G401.6 (cell line): ENCODE measurements around the gene USP35.

ENCODE experiments used
- FAIRE-seq: peaks from 2 replicates; lab custom pipeline; 2012; peaks lifted over from hg19 to GRCh38; lab: Jason Lieb, UNC

Gene USP35, protein sequence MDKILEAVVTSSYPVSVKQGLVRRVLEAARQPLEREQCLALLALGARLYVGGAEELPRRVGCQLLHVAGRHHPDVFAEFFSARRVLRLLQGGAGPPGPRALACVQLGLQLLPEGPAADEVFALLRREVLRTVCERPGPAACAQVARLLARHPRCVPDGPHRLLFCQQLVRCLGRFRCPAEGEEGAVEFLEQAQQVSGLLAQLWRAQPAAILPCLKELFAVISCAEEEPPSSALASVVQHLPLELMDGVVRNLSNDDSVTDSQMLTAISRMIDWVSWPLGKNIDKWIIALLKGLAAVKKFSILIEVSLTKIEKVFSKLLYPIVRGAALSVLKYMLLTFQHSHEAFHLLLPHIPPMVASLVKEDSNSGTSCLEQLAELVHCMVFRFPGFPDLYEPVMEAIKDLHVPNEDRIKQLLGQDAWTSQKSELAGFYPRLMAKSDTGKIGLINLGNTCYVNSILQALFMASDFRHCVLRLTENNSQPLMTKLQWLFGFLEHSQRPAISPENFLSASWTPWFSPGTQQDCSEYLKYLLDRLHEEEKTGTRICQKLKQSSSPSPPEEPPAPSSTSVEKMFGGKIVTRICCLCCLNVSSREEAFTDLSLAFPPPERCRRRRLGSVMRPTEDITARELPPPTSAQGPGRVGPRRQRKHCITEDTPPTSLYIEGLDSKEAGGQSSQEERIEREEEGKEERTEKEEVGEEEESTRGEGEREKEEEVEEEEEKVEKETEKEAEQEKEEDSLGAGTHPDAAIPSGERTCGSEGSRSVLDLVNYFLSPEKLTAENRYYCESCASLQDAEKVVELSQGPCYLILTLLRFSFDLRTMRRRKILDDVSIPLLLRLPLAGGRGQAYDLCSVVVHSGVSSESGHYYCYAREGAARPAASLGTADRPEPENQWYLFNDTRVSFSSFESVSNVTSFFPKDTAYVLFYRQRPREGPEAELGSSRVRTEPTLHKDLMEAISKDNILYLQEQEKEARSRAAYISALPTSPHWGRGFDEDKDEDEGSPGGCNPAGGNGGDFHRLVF

DNA sequence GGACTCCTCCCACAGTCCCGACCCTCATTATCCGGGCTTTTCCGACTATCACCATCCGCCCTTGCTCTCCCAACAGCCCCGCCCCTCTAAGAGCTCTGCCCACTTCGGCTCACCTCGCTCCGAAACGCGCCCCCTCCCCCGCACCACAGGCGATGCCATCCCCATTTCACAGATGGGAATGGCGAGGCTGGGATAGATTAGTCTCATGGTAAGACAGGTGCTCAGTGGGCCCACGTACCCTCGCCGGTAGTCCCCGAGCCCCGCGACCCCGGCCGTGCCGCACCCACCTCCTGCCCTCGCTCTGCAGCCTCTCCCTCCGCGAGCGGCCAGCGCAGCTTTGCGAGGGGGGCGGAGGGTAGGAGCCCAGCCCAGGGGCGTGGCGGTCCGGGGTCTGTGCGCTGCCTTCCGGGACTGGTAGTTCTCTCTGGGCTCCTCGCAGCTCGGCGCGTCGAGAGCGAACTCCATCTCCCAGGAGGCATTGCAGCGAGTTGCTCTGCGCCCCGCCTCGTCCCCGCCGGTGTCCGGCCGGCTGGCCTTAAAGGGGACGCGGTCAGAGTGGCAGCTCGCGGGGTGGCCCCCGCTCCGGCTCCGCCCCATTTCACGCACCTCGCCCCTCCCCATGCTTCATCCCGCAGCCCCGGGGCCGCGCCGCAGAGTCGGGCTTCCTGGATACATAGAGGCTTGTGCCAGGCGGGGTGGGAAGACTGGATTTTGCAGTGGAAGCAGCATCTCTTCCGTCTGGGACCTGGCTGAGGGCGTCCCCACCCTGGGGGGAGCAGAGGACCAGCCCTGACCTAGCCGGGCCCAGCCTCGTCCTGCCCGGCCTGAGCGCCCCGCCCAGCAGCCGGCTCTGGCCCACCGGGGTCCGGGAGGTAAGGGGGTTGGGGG is at the start of gene USP35, which contains the start of gene KCTD21:
Gene USP35, plus strand, starts transcription at position 634 of the 888 bp plus-strand sequence. CDS start 7,327 bp downstream, outside the sequence.
Gene KCTD21, minus strand, starts transcription at position 341 of the 888 bp plus-strand sequence. CDS start 14,072 bp downstream, outside the sequence.
- FAIRE-seq: peak; percentile 90

DNA sequence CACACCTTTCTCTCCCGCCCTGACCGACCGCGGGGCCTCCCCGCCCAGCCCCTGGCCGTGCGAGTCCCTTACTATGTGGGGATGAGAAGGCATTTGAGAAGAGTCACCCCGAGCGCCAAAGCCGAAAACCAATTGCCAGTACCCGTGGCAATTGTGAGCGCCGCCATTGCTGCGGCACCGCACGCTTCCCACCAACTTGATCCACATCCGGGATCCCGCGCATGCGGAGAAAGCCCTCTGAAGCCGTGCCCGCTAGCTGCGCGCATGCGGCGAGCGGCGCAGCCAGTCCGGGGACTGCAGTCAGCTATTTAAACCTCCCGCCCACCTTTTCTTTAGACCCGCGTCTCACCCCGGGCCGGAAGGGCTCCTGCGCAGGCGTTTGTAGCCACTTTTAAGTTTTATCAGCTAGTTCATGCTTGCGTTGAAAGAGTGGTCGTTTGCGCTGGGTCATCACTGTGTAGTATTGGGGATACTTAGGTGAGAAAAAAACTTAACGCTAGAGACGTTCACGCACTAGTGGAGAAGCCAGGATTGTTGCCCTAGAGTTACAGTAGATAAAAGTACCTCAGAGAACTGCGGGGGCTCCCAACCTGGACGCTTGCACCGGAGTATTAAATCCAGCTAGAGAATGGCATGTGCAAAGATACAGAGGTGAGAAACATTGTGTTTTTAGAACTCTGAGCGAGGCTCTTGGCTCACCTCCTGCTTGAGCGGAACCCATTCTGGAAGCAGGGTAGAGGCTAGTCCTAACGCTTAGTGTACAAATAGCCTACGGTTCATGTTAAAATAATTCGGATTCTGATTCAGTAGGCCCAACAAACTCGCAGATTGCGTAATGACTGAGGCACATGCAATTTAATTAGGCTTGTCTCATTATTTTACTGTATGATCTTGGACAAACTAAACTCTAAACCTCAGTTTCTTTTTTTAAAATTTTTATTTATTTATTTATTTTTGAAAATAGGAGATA is 49.0 kb upstream of the USP35 start, which contains the start of gene ALG8:
Gene ALG8, minus strand, starts transcription at position 205 of the 970 bp plus-strand sequence. Its CDS starts 38 bp downstream, at position 167.
- FAIRE-seq: peak; percentile 94

DNA sequence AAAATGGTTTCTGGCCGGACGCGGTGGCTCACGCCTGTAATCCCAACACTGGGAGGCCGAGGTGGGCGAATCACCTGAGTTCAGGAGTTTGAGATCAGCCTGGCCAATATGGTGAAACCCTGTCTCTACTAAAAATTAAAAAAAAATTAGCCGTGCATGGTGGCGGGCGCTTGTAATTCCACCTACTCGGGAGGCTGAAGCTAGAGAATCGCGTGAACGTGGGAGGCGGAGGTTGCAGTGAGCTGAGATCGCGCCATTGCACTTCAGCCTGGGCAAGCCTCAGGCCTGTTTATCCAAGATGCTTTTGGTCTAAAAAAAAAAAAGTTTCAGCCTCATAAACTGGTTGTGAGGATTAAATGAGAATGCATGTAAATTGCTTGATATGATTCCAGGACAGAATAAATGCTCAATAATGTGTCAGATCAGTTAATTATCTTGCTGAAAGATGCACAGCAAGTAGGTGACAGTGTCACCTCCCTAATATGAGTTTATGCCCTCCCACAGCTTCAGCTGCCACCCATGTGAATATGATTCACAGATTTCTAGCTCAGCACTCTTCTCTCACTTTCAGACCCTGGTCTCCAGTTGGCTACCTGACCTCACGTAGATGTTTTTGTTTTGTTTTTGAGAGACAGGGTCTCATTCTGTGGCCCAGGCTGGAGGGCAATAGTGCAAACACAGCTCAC is 48.2 kb upstream of the USP35 start:
- FAIRE-seq: no peak

DNA sequence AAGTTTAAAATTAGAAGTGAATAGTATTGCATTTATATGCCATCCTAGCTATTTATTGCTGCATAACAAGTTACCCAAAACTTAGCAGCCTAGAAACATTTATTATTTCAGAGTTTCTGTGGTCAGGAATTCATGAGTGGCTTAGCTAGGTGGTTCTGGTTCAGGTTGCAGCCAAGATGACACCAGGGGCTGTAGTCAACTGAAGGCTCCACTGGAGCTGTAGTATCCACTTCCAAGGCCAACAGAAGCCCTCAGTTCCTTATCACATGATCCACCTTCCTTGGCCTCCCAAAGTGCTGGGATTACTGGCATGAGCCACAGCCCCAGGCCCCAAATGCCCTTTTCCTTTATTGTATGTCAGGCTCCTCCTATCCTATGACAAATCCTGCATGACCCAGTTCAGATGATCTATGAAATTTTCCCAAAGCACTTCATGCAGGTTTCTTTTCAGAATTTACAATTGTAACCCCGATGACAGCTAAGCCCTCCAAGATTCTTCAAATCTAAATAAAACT is 43.2 kb upstream of the USP35 start:
- no peak for FAIRE-seq

DNA sequence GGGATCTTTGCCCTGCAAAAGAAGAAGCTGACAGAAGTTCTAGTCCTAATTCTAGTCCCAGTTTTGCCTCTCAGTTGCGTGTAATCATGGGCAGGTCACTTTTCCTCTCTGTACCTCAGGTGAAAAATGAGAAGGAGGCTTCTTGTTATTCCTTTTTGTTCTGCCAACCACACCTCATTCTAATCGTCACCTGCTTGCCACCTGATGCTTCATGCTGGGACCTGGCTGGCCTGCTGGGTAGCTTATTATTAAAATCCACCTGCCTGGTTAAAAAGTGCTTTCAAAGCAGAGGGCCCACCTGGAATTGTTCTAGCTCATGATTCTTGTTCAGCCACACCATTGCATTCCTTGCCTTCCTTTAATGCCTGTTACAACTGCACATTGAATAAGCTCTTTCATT is 40.9 kb upstream of the USP35 start:
- FAIRE-seq: no peak

DNA sequence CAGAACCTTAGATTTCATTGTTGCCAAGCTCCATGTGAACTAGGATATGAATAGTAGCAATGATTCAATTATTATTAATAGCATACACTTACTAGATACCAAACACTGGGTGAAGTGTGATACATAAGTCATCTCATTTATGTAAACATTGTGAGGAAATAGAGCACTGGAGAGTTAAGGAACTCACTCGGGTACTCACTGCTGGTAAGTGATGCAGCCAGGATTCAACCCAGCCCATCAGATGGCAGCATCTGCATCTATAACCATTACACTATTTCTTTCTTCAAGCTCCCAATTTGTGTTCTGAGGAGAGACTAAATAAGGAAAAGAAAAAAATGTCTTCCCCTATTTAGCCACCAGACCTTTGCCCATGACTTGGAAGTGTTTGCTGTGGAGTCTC is 39.1 kb upstream of the USP35 start:
- no peak for FAIRE-seq

DNA sequence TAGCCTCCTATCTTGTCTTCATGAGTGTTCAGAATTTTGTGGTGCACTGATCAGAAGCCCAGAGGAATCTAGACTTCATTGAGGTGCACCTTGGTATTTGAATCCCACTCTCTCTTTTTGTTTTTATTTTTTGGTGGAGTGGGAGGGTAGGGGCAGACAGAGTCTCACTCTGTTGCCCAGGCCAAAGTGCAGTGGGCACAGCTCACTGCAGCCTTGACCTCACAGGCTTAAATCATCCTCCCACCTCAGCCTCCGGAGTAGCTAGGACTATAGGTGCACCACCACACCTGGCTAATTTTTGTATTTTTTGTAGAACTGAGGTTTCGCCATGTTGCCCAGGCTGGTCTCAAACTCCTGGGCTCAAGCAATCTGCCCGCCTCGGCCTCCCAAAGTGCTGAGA is 38.4 kb upstream of the USP35 start:
- no peak for FAIRE-seq

DNA sequence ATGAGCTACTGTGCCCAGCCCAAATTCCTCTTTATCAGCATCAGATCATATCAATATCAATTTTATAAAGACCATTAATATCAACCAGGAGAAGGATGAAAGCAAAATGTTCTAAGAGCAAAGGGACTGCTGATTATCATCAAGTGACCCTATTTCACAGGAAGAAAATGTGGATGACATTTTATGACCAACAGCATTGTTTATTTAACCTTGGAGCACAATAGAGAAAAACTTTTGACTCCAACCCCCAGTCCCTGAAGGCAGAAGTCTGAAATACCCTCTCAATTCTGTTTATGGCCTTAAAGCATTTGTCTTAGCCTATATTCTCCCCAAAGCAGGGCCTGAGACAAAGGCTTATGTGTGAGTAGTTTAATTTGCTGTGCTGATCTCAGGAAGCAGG is 38.0 kb upstream of the USP35 start:
- no peak for FAIRE-seq

DNA sequence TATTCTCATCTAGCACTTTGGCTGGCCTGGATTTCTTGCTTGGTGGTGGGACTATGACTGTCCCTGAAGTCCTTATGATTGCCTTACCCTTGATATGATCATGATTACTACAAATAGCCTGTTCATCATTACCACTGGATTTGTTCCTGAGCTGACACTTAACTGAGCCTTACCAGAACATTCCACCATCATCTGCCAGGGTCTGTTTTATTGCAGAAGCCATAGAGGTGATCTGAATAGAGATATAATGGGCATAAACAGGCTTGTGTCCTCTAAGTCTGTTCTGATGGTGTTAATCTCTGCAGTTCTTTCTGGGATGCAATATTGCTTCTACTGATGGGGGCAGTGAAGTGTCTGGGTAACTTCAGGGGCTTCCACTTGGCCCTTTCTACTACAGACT is 36.9 kb upstream of the USP35 start:
- FAIRE-seq: no peak

DNA sequence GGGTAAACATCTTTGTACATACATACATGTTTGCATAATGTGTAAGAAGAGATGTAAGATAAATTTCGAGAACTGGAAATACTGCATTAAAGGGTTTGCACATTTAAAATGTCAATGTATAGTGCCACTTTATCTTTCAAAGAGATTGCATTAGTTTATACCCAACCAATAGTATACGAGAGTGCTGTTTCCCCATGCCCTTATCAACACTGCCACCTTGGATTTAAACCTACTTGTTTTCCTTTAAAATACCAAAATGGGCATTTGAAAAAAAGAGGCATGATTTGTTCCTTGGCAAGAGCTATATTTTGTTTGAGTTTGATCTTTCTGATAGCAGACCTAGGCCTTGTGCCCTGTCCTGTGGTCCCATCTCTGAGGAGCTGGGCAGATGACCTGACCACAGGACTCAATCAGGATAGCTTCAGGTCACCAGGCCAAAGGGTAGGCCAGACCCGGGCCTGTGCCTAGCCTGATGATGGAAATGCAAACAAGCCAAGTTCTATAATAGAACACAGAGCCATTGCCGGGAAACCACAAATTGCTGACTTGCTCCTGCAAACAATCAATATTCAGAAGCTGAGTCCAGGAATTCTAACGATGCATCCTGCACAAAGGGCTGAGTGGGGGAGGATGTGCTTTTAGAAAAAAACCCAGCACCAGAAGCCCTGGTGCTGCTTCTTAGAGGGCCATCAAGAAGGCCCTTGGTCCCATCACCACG is 32.4 kb upstream of the USP35 start:
- FAIRE-seq: no peak

DNA sequence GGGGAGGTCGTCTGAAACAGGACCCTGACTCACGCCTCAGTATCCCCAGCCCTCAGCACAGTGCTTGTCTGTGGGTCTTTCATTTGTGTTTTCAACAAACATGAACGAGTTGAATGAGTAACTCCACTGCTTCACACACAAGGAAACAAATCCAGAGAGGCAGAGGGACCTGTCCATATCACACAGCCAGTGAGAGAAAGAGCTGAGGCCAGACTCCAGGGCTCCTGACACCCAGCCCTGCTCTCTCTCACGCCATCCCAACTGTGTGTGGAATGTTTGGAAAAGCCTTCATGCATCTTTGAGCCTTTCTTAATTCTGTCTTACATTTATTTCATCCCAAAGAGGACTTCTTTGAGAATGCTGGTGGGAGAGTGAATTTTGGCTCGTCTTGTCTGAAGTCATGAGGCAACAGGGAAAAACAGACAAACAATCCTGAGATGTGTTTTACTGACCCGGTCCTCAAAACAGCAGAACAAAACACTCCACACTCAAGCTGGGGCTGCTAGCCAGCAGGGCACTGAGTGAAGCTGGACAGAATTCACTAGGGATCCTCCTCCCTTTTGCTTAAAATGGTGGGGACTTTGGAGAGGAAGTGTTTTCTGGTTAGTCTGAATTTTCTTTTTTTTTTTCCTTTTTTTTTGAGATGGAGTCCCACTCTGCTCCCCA is 29.6 kb upstream of the USP35 start:
- FAIRE-seq: no peak

DNA sequence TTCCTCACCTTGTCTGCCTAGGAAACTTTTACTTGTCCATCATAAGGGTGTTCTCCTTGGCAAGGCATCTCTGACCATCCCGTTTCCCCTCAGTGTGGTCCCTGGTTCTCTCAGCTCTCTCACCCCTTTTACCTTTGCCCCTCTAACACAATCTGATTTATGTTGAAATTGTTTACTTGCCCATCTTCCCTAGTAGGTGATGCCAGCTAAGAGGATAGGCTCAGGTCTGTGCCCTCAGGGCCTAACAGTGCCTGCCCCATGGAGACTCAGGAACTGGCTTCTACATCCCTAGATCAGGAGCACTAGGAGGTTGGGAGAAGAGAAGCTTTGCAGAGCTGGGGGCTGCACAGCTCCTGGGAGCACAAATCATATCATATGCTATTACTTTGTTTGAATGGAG is 28.2 kb upstream of the USP35 start:
- FAIRE-seq: no peak

DNA sequence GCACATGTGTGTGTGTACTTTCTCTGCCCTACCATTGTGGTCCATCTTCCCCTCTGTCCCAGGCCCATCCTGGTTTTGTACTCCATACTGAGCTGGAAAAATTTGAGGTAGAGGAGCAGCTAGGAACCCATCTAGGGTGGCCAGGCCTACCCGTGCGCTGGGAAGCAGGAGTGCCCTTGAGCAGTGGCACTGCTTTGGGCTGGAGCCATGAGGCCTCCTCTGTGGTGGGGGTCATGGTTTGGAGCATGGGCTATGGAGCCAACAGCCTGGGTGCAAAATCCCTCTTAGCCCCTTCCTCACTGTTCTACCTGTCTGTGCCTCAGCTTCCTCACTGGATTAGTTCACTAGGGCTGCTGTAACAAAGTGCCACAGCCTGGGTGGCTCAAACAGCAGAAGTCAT is 27.4 kb upstream of the USP35 start:
- no peak for FAIRE-seq

DNA sequence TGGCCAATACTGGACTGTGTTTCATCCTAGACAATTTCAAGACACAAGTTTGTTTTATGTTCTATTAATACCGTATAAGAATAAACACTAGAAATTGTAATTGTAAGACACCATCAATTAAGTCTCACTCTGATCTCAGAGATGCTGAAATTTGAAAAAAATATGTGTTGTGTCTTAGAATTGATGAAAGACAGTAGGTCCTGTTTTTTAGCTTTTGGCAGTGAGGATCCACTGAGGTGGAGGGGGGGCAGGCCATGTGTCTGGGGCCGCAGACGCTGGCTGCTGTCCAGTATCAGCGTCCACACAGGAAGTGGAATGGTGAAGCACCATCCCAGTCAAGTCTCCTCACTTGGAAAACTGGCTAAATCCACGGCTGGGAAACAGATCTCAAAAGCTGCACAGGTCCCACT is 26.8 kb upstream of the USP35 start:
- FAIRE-seq: no peak

DNA sequence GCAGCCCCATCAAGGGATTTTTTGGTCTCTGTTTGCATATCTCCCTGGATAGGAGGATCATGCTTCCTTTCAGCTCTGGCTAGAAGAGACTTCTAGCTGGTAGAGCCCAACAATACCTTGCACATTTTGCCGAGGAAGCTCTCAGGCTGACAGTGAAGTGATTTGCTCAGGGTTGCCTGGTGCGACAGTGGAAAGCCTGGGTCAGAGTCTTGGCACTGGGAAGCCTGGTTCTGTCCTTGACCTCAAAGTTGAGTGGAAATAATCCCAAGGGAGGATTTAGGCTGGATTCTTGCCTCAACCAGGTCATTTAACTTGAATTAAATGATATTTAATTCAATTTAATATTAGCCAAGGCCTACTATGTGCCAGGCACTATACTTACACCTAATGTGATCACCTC is 24.9 kb upstream of the USP35 start:
- FAIRE-seq: no peak

DNA sequence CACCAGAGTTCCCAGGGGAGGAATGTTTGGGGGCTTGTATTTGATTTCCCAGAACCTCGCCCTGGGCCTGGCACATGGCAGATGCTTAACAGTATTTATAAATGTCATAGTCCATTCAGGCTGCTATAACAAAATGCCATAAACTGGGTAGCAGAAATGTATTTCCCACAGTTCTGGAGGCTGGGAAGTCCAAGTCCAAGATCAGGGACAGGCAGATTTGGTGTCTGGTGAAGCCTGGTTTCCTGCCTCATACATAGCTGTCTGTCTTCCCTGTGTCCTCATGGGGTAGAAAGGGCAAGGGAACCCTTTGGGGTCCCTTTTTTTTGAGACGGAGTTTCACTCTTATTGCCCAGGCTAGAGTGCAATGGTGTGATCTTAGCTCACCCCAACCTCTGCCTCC is 24.2 kb upstream of the USP35 start:
- FAIRE-seq: no peak

DNA sequence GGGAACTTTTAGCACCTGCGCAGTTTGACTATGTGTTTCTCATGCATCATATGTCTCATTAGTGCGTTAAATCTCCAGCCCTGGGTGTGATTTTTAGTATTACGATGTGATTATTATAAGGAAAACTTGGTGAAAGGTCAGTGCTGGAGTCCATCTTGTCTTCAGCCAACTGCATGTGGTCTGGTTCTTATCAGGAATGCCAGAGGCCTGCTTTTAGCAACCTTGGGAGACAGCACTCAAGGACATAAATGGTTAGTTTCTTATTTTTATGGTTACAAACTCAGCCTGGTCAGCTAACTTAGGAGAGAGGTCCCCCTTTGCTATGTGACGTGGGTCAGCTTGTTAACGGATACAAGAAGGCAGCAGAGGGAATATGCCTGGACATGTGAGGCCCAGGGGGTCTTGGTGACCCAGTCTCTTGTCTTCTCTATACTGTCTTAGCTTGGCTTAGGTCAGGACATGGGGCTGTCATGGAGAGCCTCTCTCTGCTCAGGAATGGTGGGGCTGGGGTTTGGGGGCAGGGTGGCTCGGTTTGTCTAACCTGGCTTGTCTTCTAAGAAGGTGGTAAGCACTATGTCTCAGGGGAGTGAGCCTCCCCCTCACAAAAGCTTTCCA is 21.8 kb upstream of the USP35 start:
- FAIRE-seq: no peak
